GM23338 (cell line): ENCODE measurements around the gene CEP68. TPM values are rescaled to one million over a fixed set of nuclear protein-coding genes. Genes with fewer than 3 reads are reported as not detected.

Source experiments
- ATAC-seq: fragments of 200-7000 bp; cut with Tn5 transposase; 3 replicates; pipeline ENCODE4 v1.9.1; 2020
- DNase-seq: peaks from one replicate; pipeline ENCODE4 v3.0.0-alpha.2; 2015; ENCODE audit warnings: low spot score
- H2AFZ ChIP-seq: fragments of 200-600 bp; sonication (generic); 2 replicates; pipeline ENCODE4 v1.8.0; 2016; ENCODE audit warnings: antibody characterized with exemption, mild to moderate bottlenecking, moderate library complexity
- H3F3A ChIP-seq: fragments of 200-600 bp; sonication (generic); replicated peaks from 2 replicates; pipeline ENCODE4 v1.8.0; 2017; ENCODE audit warnings: antibody characterized with exemption, mixed run types, low read depth
- H3K27ac ChIP-seq: fragments of 200-600 bp; sonication (generic); 2 replicates; pipeline ENCODE4 v1.6.1; 2016; ENCODE audit warnings: low read depth
- H3K27me3 ChIP-seq: fragments of 200-600 bp; sonication (generic); 2 replicates; pipeline ENCODE4 v1.8.0; 2016; ENCODE audit warnings: mild to moderate bottlenecking, mixed run types, moderate library complexity; ENCODE audit not compliant: insufficient read depth
- H3K36me3 ChIP-seq: fragments of 200-600 bp; sonication (generic); 2 replicates; pipeline ENCODE4 v1.8.0; 2016; ENCODE audit warnings: mild to moderate bottlenecking; ENCODE audit not compliant: insufficient read depth
- H3K4me1 ChIP-seq: fragments of 200-600 bp; sonication (generic); 2 replicates; pipeline ENCODE4 v1.8.0; 2016; ENCODE audit warnings: mild to moderate bottlenecking, moderate library complexity; ENCODE audit not compliant: insufficient read depth
- H3K4me2 ChIP-seq: fragments of 200-600 bp; sonication (generic); 2 replicates; pipeline ENCODE4 v1.7.1; 2017; ENCODE audit warnings: mixed run types
- H3K4me3 ChIP-seq: fragments of 200-600 bp; sonication (generic); 2 replicates; pipeline ENCODE4 v1.6.1; 2016; ENCODE audit warnings: mixed run types
- H3K79me2 ChIP-seq: fragments of 200-600 bp; sonication (generic); replicated peaks from 2 replicates; pipeline ENCODE4 v1.8.0; 2017; ENCODE audit warnings: mild to moderate bottlenecking; ENCODE audit not compliant: insufficient read depth
- H3K9me2 ChIP-seq: fragments of 200-600 bp; sonication (generic); 2 replicates; pipeline ENCODE4 v1.8.0; 2017; ENCODE audit not compliant: insufficient read depth
- H4K20me1 ChIP-seq: fragments of 200-600 bp; sonication (generic); replicated peaks from 2 replicates; pipeline ENCODE4 v1.8.0; 2017; ENCODE audit warnings: mild to moderate bottlenecking; ENCODE audit not compliant: insufficient read depth
- H3K27ac Mint-ChIP-seq: 2 replicates; pipeline ENCODE4 v1.8.0; 2020; ENCODE audit warnings: inconsistent platforms, mild to moderate bottlenecking, moderate library complexity, mixed read lengths
- H3K27me3 Mint-ChIP-seq: 3 replicates; pipeline ENCODE4 v1.8.0; 2022; ENCODE audit warnings: low read depth, mild to moderate bottlenecking, moderate library complexity, mixed read lengths, inconsistent platforms; ENCODE audit not compliant: insufficient read depth, poor library complexity
- H3K36me3 Mint-ChIP-seq: 3 replicates; pipeline ENCODE4 v1.8.0; 2021; ENCODE audit warnings: low read depth, mild to moderate bottlenecking, inconsistent platforms, moderate library complexity, mixed read lengths
- H3K4me1 Mint-ChIP-seq: 3 replicates; pipeline ENCODE4 v1.8.0; 2020; ENCODE audit warnings: mild to moderate bottlenecking, inconsistent platforms, mixed read lengths
- H3K4me3 Mint-ChIP-seq: 3 replicates; pipeline ENCODE4 v1.8.0; 2021; ENCODE audit warnings: moderate library complexity, mild to moderate bottlenecking, inconsistent platforms, mixed read lengths
- H3K9me3 Mint-ChIP-seq: 3 replicates; pipeline ENCODE4 v1.8.0; 2020; ENCODE audit warnings: moderate library complexity, mild to moderate bottlenecking, inconsistent platforms, mixed read lengths
- CREB1 ChIP-seq: fragments of 250-450 bp; sonication (Bioruptor Pico); IDR thresholded peaks from 2 replicates; pipeline ENCODE4 v1.5.0; 2020; ENCODE audit warnings: low read depth, mild to moderate bottlenecking, moderate library complexity
- EZH2 ChIP-seq: fragments of 200-600 bp; sonication (generic); IDR thresholded peaks from one replicate; pipeline ENCODE4 v1.8.0; 2017; ENCODE audit warnings: antibody characterized with exemption, mild to moderate bottlenecking, low read depth; ENCODE audit not compliant: unreplicated experiment
- EZH2phosphoT487 ChIP-seq: fragments of 200-600 bp; sonication (generic); IDR thresholded peaks from one replicate; pipeline ENCODE4 v1.8.1; 2018; ENCODE audit warnings: antibody characterized with exemption; ENCODE audit not compliant: unreplicated experiment
- JUNB ChIP-seq: IDR thresholded peaks from one replicate; pipeline ENCODE4 v1.6.1; 2016; ENCODE audit warnings: antibody characterized with exemption; ENCODE audit not compliant: unreplicated experiment
- NANOG ChIP-seq: IDR thresholded peaks from 2 replicates; pipeline ENCODE4 v1.6.1; 2016; ENCODE audit warnings: antibody characterized with exemption, borderline replicate concordance
- POLR2AphosphoS5 ChIP-seq: IDR thresholded peaks from 2 replicates; pipeline ENCODE4 v1.6.1; 2016; ENCODE audit warnings: antibody characterized with exemption, low read depth
- STAT1 ChIP-seq: IDR thresholded peaks from one replicate; pipeline ENCODE4 v1.6.1; 2016; ENCODE audit warnings: antibody characterized with exemption; ENCODE audit not compliant: unreplicated experiment
- ZNF114 ChIP-seq: fragments of 250-450 bp; sonication (Bioruptor Pico); IDR thresholded peaks from 2 replicates; pipeline ENCODE4 v1.5.0; 2020; ENCODE audit warnings: mild to moderate bottlenecking, moderate library complexity
- ZNF331 ChIP-seq: fragments of 250-450 bp; sonication (Bioruptor Pico); IDR thresholded peaks from 2 replicates; pipeline ENCODE4 v1.5.0; 2020; ENCODE audit warnings: low read depth, mild to moderate bottlenecking, moderate library complexity
- polyA plus RNA-seq: library from polyadenylated mRNA; unstranded; fragments of >200 nt; fragmentation: Nextera tagmentation; extraction: Ambion mirVana; gene quantifications from 2 replicates; pipeline ENCODE4 v1.2.1, GENCODE V29; 2016
- total RNA-seq: library from RNA; depleted of rRNA; stranded (reverse); fragments of >200 nt; shearing (Covaris generic); gene quantifications from 2 replicates; pipeline ENCODE4 v1.2.3, GENCODE V29; 2014
- TF ChIP-seq, protein P1 (sequence below), 2 experiments: fragments of 200-600 bp in 1 of 2; sonication (generic) in 1 of 2; conservative IDR thresholded peaks; 2 replicates each; pipeline versions ENCODE4 v1.5.1 to v1.6.1; 2016 to 2017; ENCODE audit warnings: antibody characterized with exemption in 2 of 2, low read depth in 2 of 2, mild to moderate bottlenecking in 2 of 2, moderate library complexity in 1 of 2
- TF ChIP-seq, protein P2 (sequence below): IDR thresholded peaks from one replicate; pipeline ENCODE4 v1.6.1; 2018; ENCODE audit warnings: antibody characterized with exemption; ENCODE audit not compliant: unreplicated experiment
- TF ChIP-seq, protein P3 (sequence below): IDR thresholded peaks from 2 replicates; pipeline ENCODE4 v1.6.1; 2016; ENCODE audit warnings: antibody characterized with exemption

CEP68 gene
- total and polyA plus RNA-seq, 2 experiments from 2014 or later: 13.0 to 24.4 TPM

DNA sequence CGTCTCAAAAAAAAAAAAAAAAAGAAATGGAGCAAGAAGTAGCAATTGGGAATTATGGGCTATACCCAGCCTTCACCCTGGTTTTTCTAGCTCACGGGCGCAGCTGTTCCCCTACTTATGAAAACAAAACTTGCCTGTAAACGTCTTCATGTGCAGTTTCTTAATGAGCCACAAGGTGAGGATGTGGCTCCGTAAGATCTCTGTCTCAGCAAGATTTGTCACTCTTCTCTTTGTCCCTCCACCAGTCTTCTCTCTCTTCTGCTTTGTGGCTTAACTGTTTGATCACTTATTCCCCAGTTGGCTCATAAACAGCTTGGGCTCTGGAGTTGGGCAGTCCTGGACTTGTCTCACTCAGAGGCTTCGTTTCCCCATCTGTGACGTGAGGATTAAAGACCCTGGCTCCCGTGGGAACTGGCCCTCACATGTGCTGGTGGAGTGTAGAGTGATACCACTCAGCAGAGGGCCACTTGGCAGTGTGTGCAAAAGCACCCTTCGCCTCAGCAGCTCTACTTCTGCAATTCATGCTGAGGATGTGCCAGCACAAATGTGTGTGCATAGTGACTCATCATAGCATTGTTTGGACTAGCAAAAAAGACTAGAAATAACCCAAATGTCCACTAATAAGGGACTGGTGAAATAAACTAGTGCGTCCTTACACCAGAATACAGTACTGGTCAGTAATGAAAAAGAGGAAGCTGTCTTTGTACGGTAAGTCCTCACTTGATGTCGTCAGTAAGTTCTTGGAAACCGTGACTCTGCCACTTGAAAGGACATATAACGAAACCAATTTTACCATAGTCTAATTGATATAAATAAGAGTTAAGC is 8.7 kb downstream of the CEP68 start:
- H3K36me3 Mint-ChIP-seq: peaks cover 11% of the 10 kb centered on the region; the same call in 2 of the 3 replicates
- Histone ChIP-seq H3K9me2 (no peaks in the 10 kb centered on the region), H3K4me3 (no peak overlapping the region), H3K36me3 (no peaks in the 10 kb centered on the region), H3F3A (no peaks in the 10 kb centered on the region), H3K27ac (no peak overlapping the region), H3K79me2 (peaks cover 86% of the 10 kb centered on the region), H3K27me3 (no peaks in the 10 kb centered on the region), H3K4me1 (no peaks in the 10 kb centered on the region), H3K4me2 (no peak overlapping the region), H4K20me1 (peaks cover 49% of the 10 kb centered on the region), H2AFZ (no peak overlapping the region)
- no peak overlapping the region for H3K4me3 Mint-ChIP-seq
- ATAC-seq (peak; percentile 65), DNase-seq (peak; percentile 79)
- TF ChIP-seq, protein P1, sequence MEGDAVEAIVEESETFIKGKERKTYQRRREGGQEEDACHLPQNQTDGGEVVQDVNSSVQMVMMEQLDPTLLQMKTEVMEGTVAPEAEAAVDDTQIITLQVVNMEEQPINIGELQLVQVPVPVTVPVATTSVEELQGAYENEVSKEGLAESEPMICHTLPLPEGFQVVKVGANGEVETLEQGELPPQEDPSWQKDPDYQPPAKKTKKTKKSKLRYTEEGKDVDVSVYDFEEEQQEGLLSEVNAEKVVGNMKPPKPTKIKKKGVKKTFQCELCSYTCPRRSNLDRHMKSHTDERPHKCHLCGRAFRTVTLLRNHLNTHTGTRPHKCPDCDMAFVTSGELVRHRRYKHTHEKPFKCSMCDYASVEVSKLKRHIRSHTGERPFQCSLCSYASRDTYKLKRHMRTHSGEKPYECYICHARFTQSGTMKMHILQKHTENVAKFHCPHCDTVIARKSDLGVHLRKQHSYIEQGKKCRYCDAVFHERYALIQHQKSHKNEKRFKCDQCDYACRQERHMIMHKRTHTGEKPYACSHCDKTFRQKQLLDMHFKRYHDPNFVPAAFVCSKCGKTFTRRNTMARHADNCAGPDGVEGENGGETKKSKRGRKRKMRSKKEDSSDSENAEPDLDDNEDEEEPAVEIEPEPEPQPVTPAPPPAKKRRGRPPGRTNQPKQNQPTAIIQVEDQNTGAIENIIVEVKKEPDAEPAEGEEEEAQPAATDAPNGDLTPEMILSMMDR (conservative IDR thresholded peaks at IDR 0.05; ENCODE audit: low read depth in 2 of 2): peak; percentile 66 to 76
- TF ChIP-seq ZNF331: no peak
- H3K4me1 Mint-ChIP-seq: peaks cover 26% of the 10 kb centered on the region
- peaks cover 9% of the 10 kb centered on the region for H3K27me3 Mint-ChIP-seq
- H3K27ac Mint-ChIP-seq: no peak overlapping the region
- H3K9me3 Mint-ChIP-seq: no peaks in the 10 kb centered on the region

DNA sequence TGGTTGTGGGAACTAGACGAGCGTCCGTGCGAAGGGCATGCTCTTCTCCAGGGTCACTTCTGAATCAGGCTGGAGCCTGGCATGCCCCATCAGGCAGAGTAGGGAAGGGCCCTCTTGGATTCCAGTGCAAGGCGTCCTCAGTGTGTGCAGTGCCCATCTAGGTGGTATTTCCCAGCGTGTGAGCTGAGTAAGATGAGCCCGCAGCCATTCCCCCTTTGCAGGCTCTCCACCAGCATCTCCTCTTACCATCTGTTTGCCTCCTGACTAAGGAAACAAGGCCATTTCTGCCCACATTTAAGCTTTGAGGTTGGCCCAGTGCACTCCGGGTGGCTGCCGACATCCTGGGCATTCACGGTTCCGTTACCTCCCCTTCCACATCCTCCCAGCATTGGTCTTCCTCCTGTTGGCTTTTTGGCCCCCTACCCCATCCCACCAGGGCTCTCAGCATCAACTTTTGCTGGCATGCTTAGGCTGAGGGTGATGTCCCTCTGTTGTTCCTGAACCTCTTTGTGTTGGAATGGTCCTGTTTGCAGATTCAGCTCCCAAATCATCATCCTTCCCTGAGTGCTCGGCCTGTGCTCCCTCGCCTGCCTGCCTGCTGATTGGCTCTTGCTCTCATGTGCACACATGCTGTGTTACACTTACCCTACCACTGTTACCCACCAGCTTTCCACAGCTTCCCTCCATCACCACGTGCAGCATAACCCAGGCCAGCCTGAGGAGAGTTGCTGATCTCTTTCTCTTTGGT is 11.8 kb downstream of the CEP68 start:
- Histone ChIP-seq H3F3A (no peaks in the 10 kb centered on the region), H4K20me1 (peaks cover 45% of the 10 kb centered on the region), H3K4me2 (no peak overlapping the region), H3K27ac (no peak overlapping the region), H3K9me2 (no peaks in the 10 kb centered on the region), H3K79me2 (peaks cover 55% of the 10 kb centered on the region), H2AFZ (no peak overlapping the region), H3K4me3 (no peak overlapping the region), H3K27me3 (no peaks in the 10 kb centered on the region), H3K4me1 (no peaks in the 10 kb centered on the region), H3K36me3 (no peaks in the 10 kb centered on the region)
- Mint-ChIP-seq H3K27ac (peak overlapping the region; percentile 0; the same call in 1 of the 2 replicates), H3K4me3 (no peak overlapping the region), H3K27me3 (peaks cover 11% of the 10 kb centered on the region), H3K9me3 (no peaks in the 10 kb centered on the region), H3K36me3 (peaks cover 38% of the 10 kb centered on the region), H3K4me1 (peaks cover 14% of the 10 kb centered on the region)
- ATAC-seq: no peak
- no peak for DNase-seq
- TF ChIP-seq, protein P1 (conservative IDR thresholded peaks at IDR 0.05; ENCODE audit: low read depth in 2 of 2): no peak
- TF ChIP-seq CREB1 (CRISPR knock-in tag) (no peak), STAT1 (no peak), EZH2phosphoT487 (no peak), ZNF114 (no peak), EZH2 (no peak), ZNF331 (no peak), NANOG (no peak), POLR2AphosphoS5 (no peak), JUNB (no peak)
- TF ChIP-seq, protein P2, sequence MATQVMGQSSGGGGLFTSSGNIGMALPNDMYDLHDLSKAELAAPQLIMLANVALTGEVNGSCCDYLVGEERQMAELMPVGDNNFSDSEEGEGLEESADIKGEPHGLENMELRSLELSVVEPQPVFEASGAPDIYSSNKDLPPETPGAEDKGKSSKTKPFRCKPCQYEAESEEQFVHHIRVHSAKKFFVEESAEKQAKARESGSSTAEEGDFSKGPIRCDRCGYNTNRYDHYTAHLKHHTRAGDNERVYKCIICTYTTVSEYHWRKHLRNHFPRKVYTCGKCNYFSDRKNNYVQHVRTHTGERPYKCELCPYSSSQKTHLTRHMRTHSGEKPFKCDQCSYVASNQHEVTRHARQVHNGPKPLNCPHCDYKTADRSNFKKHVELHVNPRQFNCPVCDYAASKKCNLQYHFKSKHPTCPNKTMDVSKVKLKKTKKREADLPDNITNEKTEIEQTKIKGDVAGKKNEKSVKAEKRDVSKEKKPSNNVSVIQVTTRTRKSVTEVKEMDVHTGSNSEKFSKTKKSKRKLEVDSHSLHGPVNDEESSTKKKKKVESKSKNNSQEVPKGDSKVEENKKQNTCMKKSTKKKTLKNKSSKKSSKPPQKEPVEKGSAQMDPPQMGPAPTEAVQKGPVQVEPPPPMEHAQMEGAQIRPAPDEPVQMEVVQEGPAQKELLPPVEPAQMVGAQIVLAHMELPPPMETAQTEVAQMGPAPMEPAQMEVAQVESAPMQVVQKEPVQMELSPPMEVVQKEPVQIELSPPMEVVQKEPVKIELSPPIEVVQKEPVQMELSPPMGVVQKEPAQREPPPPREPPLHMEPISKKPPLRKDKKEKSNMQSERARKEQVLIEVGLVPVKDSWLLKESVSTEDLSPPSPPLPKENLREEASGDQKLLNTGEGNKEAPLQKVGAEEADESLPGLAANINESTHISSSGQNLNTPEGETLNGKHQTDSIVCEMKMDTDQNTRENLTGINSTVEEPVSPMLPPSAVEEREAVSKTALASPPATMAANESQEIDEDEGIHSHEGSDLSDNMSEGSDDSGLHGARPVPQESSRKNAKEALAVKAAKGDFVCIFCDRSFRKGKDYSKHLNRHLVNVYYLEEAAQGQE: no peak
- TF ChIP-seq, protein P3, sequence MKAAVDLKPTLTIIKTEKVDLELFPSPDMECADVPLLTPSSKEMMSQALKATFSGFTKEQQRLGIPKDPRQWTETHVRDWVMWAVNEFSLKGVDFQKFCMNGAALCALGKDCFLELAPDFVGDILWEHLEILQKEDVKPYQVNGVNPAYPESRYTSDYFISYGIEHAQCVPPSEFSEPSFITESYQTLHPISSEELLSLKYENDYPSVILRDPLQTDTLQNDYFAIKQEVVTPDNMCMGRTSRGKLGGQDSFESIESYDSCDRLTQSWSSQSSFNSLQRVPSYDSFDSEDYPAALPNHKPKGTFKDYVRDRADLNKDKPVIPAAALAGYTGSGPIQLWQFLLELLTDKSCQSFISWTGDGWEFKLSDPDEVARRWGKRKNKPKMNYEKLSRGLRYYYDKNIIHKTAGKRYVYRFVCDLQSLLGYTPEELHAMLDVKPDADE: no peak
